Measurements from ENCODE around the gene AGAP1.

AGAP1 gene

DNA sequence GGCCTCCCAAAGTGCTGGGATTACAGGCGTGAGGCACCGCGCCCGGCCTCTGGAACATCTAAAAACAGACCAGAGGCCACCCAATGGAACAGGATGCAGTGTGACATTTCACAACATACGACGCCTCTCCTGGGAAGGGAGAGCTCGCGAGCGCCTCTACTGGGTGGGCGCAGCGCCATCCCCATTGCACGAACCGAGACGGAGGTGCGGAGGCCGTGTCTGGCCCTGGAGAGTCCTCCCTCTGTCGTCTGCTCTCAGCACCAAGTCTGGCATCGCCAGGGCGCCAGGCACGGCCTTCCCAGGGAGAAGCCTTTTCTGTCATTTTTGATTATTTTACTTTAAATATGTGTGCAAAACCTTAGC lies 683.7 kb downstream of the AGAP1 start:
- peak; percentile 51 for TF ChIP-seq CTCF (IDR thresholded peaks at IDR 0.05; ENCODE audit: insufficient read depth, low read depth, low read length, missing control alignments)
- peak; percentile 45 for DNase-seq (ENCODE audit: low read depth)
- H3K4me3 ChIP-seq (ENCODE audit: low read length) = no peak overlapping the region

GRCh38 chr2:236177967-236178889 lies 684.4 kb downstream of the AGAP1 start:
- peak; percentile 56 for DNase-seq (ENCODE audit: low read depth)
- H3K4me3 ChIP-seq (ENCODE audit: low read length) = peak overlapping the region; percentile 37
- peak; percentile 80 for TF ChIP-seq CTCF (IDR thresholded peaks at IDR 0.05; ENCODE audit: insufficient read depth, low read depth, low read length, missing control alignments)

GRCh38 chr2:236178890-236179235 lies 685.0 kb downstream of the AGAP1 start:
- no peak for DNase-seq (ENCODE audit: low read depth)
- peak overlapping the region; percentile 37 for H3K4me3 ChIP-seq (ENCODE audit: low read length)
- TF ChIP-seq CTCF (IDR thresholded peaks at IDR 0.05; ENCODE audit: insufficient read depth, low read depth, low read length, missing control alignments) = no peak

DNA sequence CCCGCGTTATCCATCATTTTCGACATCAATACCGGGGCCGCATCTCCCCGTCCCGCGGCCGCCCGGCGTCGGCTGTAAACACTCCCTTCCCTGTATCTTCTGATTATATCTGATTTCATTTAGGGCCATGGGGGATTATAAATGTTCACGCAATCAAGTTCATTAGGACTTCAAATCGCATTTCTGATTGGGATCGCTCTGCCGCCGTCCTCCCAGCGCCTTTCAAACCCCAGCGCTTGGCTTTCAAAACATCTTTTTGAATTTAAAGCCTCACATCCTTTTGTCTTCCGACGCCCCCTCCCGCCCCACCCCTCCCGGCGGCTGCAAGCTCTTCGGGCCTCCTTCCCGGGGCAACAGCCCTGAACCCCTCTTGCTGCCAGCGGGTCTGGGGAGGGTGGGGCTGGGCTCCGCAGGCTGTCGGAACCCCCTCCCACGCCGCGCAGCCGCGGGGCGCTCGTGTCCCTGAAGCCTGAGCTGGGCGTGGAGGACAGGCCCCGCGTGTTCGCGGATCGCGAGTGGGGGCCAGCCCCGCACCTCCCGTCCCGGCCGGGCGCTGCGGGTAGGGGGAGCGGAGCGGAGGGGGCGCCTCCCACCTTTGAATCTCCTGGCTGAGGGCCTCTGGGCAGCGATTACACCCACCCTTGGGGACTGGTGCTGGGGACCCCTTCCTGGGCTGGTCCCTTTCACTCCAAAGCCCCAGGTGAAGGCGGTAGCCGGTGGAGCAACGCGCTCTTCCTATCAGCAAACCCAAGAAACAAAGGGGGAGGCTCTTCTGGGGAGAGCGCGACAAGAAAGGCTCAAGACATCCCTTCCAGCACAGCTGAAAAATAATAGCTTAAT lies 685.6 kb downstream of the AGAP1 start:
- no peak for DNase-seq (ENCODE audit: low read depth)
- no peak overlapping the region for H3K4me3 ChIP-seq (ENCODE audit: low read length)
- TF ChIP-seq CTCF (IDR thresholded peaks at IDR 0.05; ENCODE audit: insufficient read depth, low read depth, low read length, missing control alignments) = no peak

DNA sequence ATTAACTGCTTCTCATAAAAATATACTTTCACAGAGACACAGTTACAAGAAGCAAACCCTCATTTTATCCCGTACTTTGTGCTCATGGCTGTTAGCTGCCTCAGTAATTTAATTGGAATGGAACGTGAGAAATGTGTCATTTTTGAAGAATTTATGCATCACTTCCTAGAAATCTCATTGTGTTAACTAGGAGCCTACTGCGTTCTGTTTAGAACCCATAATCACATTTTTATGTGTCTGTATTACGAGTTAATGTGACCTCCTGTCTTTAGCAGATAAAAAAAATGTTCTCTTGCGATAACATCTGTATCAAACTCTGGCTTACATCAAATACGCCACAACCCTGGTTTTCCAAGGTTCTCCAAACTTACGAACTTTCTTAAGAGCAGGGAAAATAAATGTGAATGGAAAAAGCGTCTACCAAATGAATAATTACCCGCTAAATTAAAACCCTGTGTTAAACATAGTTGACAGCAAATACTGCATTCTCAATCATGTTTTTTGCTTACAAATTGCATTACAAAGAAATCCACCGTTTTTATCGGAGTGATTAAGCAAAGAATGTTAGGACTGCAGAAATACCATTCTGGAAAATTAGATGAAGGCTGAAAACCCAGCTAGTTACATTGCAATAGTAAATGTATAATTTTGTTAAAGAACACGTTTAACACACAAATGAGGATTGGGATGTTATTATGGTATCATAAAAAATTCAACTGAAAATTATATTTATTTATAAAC lies 686.4 kb downstream of the AGAP1 start:
- no peak overlapping the region for H3K4me3 ChIP-seq (ENCODE audit: low read length)
- peak; percentile 77 for DNase-seq (ENCODE audit: low read depth)
- TF ChIP-seq CTCF (IDR thresholded peaks at IDR 0.05; ENCODE audit: insufficient read depth, low read depth, low read length, missing control alignments) = no peak

DNA sequence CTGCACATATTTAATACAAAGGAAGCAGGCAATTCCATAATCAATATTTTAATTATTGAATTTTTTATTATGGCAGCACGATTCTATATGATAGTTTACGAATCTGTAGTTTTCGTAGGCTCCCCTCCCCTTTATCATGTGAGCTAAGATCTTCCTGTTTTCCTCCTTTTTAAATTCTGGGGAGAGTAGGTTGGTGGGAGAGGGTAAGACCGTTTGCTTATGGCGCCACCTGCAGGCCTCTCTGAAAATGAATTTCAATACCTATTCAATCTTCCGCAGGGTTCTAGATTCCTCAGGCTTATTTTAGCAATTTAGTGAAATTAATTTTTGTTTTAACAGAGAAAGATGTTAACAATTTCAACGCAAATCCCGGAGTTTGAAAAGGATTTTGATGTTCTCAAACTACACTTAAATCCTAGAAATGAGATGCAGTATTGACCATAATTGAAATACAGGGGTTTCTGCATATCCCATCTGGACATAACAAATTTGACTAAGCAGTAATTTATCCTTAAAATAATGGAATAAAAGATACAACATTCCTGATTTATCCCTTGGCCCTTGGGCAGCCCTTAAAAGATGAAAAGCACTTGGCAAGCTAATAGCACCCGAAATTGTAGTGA lies 687.1 kb downstream of the AGAP1 start:
- no peak overlapping the region for H3K4me3 ChIP-seq (ENCODE audit: low read length)
- peak; percentile 75 for TF ChIP-seq CTCF (IDR thresholded peaks at IDR 0.05; ENCODE audit: insufficient read depth, low read depth, low read length, missing control alignments)
- peak; percentile 65 for DNase-seq (ENCODE audit: low read depth)

Measured in epithelial cell of esophagus (primary cell).